ENCODE results near the gene SNX25. TPM values are rescaled to one million over a fixed set of nuclear protein-coding genes. Genes with fewer than 3 reads are reported as not detected.

The SNX25 gene
- total RNA-seq, 4 donors from 2014 or later: 5.5 to 18.9 (median 7.5) TPM

GRCh38 chr4:185341841-185342240 lies 132.4 kb downstream of the SNX25 start:
- DNase-seq: no peak
- H3K4me3 ChIP-seq: no peak overlapping the region
- H3K9me3 ChIP-seq: no peaks in the 10 kb centered on the region
- TF ChIP-seq POLR2A (IDR thresholded peaks at IDR 0.05): no peak
- TF ChIP-seq CTCF (IDR thresholded peaks at IDR 0.05): no peak
- peaks cover 0 to 11% (median 0%) of the 10 kb centered on the region in 3 donors for H3K4me1 ChIP-seq
- H3K36me3 ChIP-seq: peaks cover 0 to 49% (median 0%) of the 10 kb centered on the region in 3 donors
- 85 to 86% methylated on average over 6 of the region's 6 CpGs for WGBS, 2 donors
- no peaks in the 10 kb centered on the region for H3K27me3 ChIP-seq
- intact Hi-C loops (cut with DNase I): no loop called here
- no peak overlapping the region for H3K27ac ChIP-seq

GRCh38 chr4:185343726-185344581 lies 134.6 kb downstream of the SNX25 start:
- H3K9me3 ChIP-seq: no peaks in the 10 kb centered on the region
- DNase-seq: no peak
- intact Hi-C loops (cut with DNase I): no loop called here
- H3K27ac ChIP-seq: no peak overlapping the region
- H3K27me3 ChIP-seq: no peaks in the 10 kb centered on the region
- peaks cover 0 to 62% (median 0%) of the 10 kb centered on the region in 3 donors for H3K36me3 ChIP-seq
- 65 to 71% methylated on average over 15 of the region's 15 CpGs for WGBS, 2 donors
- no peak overlapping the region for H3K4me3 ChIP-seq
- peaks cover 0 to 11% (median 0%) of the 10 kb centered on the region in 3 donors for H3K4me1 ChIP-seq
- TF ChIP-seq CTCF (IDR thresholded peaks at IDR 0.05) (no peak), POLR2A (IDR thresholded peaks at IDR 0.05) (no peak)

- DNase-seq: no peak
- Histone ChIP-seq H3K36me3 (peaks cover 0 to 62% (median 0%) of the 10 kb centered on the region in 3 donors), H3K9me3 (no peaks in the 10 kb centered on the region), H3K4me1 (peaks cover 0 to 11% (median 0%) of the 10 kb centered on the region in 3 donors), H3K27me3 (no peaks in the 10 kb centered on the region), H3K27ac (no peak overlapping the region), H3K4me3 (no peak overlapping the region)
- intact Hi-C loops (cut with DNase I): no loop called here
- WGBS, 2 donors: 60 to 70% methylated on average over 6 of the region's 6 CpGs
- TF ChIP-seq CTCF (IDR thresholded peaks at IDR 0.05): no peak
- TF ChIP-seq POLR2A (IDR thresholded peaks at IDR 0.05): no peak
Observed at GRCh38 chr4:185344743-185345538, 135.5 kb downstream of the SNX25 start.

GRCh38 chr4:185346975-185347601 lies 137.7 kb downstream of the SNX25 start:
- H3K4me3 ChIP-seq: no peak overlapping the region
- 77 to 79% methylated on average over 14 of the region's 14 CpGs for WGBS, 2 donors
- DNase-seq: no peak
- no peak for TF ChIP-seq CTCF (IDR thresholded peaks at IDR 0.05)
- TF ChIP-seq POLR2A (IDR thresholded peaks at IDR 0.05): no peak
- H3K36me3 ChIP-seq: peaks cover 0 to 65% (median 0%) of the 10 kb centered on the region in 3 donors
- intact Hi-C loops (cut with DNase I): no loop called here
- no peak overlapping the region for H3K27ac ChIP-seq
- H3K27me3 ChIP-seq: no peaks in the 10 kb centered on the region
- peaks cover 0 to 11% (median 0%) of the 10 kb centered on the region in 3 donors for H3K4me1 ChIP-seq
- H3K9me3 ChIP-seq: no peaks in the 10 kb centered on the region

All from esophagus squamous epithelium (tissue), 5 donors.